Nephron (organoid): ENCODE data around the gene MYB.

Experiments
- H3K27ac Mint-ChIP-seq, 3 experiments: 2 replicates each; pipeline ENCODE4 v1.8.0; 2020; ENCODE audit warnings: mixed read lengths in 3 of 3, mild to moderate bottlenecking in 2 of 3, moderate library complexity in 1 of 3
- H3K27me3 Mint-ChIP-seq: 2 replicates; pipeline ENCODE4 v1.8.0; 2021; ENCODE audit warnings: low read depth, mild to moderate bottlenecking, moderate library complexity, mixed read lengths
- H3K36me3 Mint-ChIP-seq: 2 replicates; pipeline ENCODE4 v1.8.0; 2020; ENCODE audit warnings: low read depth, mixed read lengths
- H3K4me1 Mint-ChIP-seq: 2 replicates; pipeline ENCODE4 v1.8.0; 2020; ENCODE audit warnings: mixed read lengths
- H3K4me3 Mint-ChIP-seq, 3 experiments: 2 replicates each; pipeline ENCODE4 v1.8.0; 2020; ENCODE audit warnings: mild to moderate bottlenecking in 3 of 3, mixed read lengths in 3 of 3, moderate library complexity in 2 of 3
- H3K9me3 Mint-ChIP-seq: 2 replicates; pipeline ENCODE4 v1.8.0; 2020; ENCODE audit warnings: mixed read lengths
- TF ChIP-seq, protein P1 (sequence below), 3 experiments: fragments of 200-600 bp; sonication (generic); IDR thresholded peaks; one replicate each; pipeline ENCODE4 v1.5.0; 2021; ENCODE audit warnings: antibody characterized with exemption in 3 of 3; ENCODE audit not compliant: unreplicated experiment in 3 of 3

The MYB gene

GRCh38 chr6:135222623-135223022, 41.5 kb downstream of the MYB start:
- H3K27me3 Mint-ChIP-seq: no peaks in the 10 kb centered on the region
- H3K9me3 Mint-ChIP-seq: no peaks in the 10 kb centered on the region
- H3K27ac Mint-ChIP-seq: no peak overlapping the region
- no peaks in the 10 kb centered on the region for H3K36me3 Mint-ChIP-seq
- TF ChIP-seq, protein P1, sequence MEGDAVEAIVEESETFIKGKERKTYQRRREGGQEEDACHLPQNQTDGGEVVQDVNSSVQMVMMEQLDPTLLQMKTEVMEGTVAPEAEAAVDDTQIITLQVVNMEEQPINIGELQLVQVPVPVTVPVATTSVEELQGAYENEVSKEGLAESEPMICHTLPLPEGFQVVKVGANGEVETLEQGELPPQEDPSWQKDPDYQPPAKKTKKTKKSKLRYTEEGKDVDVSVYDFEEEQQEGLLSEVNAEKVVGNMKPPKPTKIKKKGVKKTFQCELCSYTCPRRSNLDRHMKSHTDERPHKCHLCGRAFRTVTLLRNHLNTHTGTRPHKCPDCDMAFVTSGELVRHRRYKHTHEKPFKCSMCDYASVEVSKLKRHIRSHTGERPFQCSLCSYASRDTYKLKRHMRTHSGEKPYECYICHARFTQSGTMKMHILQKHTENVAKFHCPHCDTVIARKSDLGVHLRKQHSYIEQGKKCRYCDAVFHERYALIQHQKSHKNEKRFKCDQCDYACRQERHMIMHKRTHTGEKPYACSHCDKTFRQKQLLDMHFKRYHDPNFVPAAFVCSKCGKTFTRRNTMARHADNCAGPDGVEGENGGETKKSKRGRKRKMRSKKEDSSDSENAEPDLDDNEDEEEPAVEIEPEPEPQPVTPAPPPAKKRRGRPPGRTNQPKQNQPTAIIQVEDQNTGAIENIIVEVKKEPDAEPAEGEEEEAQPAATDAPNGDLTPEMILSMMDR (IDR thresholded peaks at IDR 0.05; ENCODE audit: unreplicated experiment in 3 of 3): no peak
- no peak overlapping the region for H3K4me3 Mint-ChIP-seq
- H3K4me1 Mint-ChIP-seq: no peaks in the 10 kb centered on the region

DNA sequence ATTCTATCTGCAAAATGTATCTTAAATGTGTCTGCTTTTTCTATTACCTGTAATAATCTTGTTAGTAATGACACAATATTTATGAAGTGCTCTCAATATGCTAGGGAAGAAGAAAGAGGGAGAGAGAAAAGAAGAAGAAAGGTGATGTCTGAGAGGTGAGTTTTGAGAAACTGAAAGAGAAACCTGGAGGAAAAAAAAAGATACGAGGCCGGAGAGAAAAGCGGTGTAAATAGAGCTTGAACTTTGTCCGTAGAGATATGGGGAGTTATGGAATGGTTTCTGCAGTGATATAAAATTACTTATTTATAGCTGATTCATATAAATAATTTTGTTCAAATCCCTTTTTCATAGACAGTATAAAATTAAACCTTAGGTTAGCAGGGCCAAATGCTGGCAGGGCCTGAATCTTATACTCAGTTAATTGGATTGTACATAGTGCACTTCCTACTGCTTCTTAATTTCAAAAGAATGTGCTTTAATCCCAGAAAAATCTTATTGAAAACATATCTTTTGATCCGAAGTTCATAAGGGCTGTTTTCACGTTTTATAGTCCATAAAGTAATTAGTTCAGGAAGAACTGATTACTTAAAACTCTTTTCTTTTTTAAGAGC, 43.0 kb downstream of the MYB start:
- Mint-ChIP-seq H3K4me1 (no peaks in the 10 kb centered on the region), H3K9me3 (no peaks in the 10 kb centered on the region), H3K27me3 (no peaks in the 10 kb centered on the region), H3K4me3 (no peak overlapping the region), H3K36me3 (no peaks in the 10 kb centered on the region), H3K27ac (no peak overlapping the region)
- TF ChIP-seq, protein P1 (IDR thresholded peaks at IDR 0.05; ENCODE audit: unreplicated experiment in 3 of 3): no peak

- Mint-ChIP-seq H3K27me3 (no peaks in the 10 kb centered on the region), H3K4me3 (no peak overlapping the region), H3K9me3 (no peaks in the 10 kb centered on the region), H3K36me3 (no peaks in the 10 kb centered on the region), H3K27ac (no peak overlapping the region), H3K4me1 (no peaks in the 10 kb centered on the region)
- TF ChIP-seq, protein P1 (IDR thresholded peaks at IDR 0.05; ENCODE audit: unreplicated experiment in 3 of 3): no peak
Observed at GRCh38 chr6:135225911-135226310, 44.8 kb downstream of the MYB start.

DNA sequence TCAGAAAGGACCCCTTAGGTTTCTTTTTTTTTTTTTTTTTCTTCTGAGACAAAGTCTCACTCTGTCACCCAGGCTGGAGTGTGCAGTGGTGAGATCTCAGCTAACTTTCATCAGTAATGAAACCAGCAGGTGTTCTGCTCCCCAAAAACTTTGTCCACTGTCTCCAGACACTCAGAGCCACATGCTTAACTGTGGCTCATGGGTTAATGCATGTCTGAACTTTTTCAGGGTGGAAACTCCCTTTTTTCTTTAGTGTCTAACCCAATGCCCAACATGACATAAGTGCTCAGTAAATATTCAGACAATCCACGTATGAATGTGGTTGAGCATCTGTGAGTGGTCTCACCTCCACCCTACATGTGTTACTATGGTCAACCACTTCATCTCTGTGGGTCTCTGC, 45.4 kb downstream of the MYB start:
- no peaks in the 10 kb centered on the region for H3K36me3 Mint-ChIP-seq
- no peaks in the 10 kb centered on the region for H3K4me1 Mint-ChIP-seq
- no peak overlapping the region for H3K27ac Mint-ChIP-seq
- no peaks in the 10 kb centered on the region for H3K9me3 Mint-ChIP-seq
- TF ChIP-seq, protein P1 (IDR thresholded peaks at IDR 0.05; ENCODE audit: unreplicated experiment in 3 of 3): no peak
- no peak overlapping the region for H3K4me3 Mint-ChIP-seq
- no peaks in the 10 kb centered on the region for H3K27me3 Mint-ChIP-seq

GRCh38 chr6:135227349-135227748, 46.2 kb downstream of the MYB start:
- H3K4me1 Mint-ChIP-seq: no peaks in the 10 kb centered on the region

DNA sequence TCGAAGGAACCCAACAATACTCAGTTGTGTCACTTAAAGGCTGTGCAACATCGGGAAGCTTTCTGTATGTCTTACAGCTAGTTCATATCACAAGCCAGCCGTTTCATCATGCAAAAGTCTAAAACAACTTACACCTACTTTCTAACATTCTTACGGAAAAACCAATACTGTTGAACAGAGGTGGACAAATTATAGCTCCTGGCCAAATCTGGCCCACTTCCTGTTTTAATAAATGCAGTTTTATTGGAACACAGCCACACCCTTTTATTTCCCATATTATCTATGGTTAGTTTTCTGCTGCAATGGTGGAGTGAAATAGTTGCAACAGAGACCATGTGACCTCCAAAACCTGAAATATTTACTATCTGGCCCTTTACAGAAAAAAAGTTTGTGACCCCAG, 46.6 kb downstream of the MYB start:
- H3K4me1 Mint-ChIP-seq: no peaks in the 10 kb centered on the region
- H3K4me3 Mint-ChIP-seq: no peak overlapping the region
- H3K36me3 Mint-ChIP-seq: no peaks in the 10 kb centered on the region
- H3K9me3 Mint-ChIP-seq: no peaks in the 10 kb centered on the region
- H3K27me3 Mint-ChIP-seq: no peaks in the 10 kb centered on the region
- no peak overlapping the region for H3K27ac Mint-ChIP-seq
- TF ChIP-seq, protein P1 (IDR thresholded peaks at IDR 0.05; ENCODE audit: unreplicated experiment in 3 of 3): no peak

More at GRCh38 chr6:135227349-135227748, 46.2 kb downstream of the MYB start:
- no peaks in the 10 kb centered on the region for H3K27me3 Mint-ChIP-seq
- H3K36me3 Mint-ChIP-seq: no peaks in the 10 kb centered on the region
- no peaks in the 10 kb centered on the region for H3K9me3 Mint-ChIP-seq
- TF ChIP-seq, protein P1 (IDR thresholded peaks at IDR 0.05; ENCODE audit: unreplicated experiment in 3 of 3): no peak
- H3K4me3 Mint-ChIP-seq: no peak overlapping the region
- no peak overlapping the region for H3K27ac Mint-ChIP-seq
